Bronchial epithelial cell (primary cell): Measurements from ENCODE around the gene ARHGEF25. TPM values are rescaled to one million over a fixed set of nuclear protein-coding genes. Genes with fewer than 3 reads are reported as not detected.

Experiments
- DNase-seq: peaks from one replicate; pipeline ENCODE4 v3.0.0-alpha.2; 2010; ENCODE audit warnings: low read depth
- FAIRE-seq: peaks from 2 replicates; lab custom pipeline; 2011; peaks lifted over from hg19 to GRCh38; lab: Jason Lieb, UNC
- H3K27me3 ChIP-seq: 2 replicates; pipeline ENCODE4 v1.5.1; 2011; ENCODE audit warnings: low read length; ENCODE audit not compliant: control insufficient read depth, insufficient read depth
- H3K36me3 ChIP-seq: 2 replicates; pipeline ENCODE4 v1.5.1; 2011; ENCODE audit warnings: low read length; ENCODE audit not compliant: control insufficient read depth, insufficient read depth
- H3K4me3 ChIP-seq: 2 replicates; pipeline ENCODE4 v1.5.1; 2011; ENCODE audit warnings: mild to moderate bottlenecking, low read depth, low read length, control low read depth
- total RNA-seq: library from RNA; depleted of rRNA; stranded (reverse); fragments of >200 nt; gene quantifications from 2 replicates; pipeline ENCODE4 v1.2.1, GENCODE V29; 2014
- TF ChIP-seq, protein P1 (sequence below): IDR thresholded peaks from 2 replicates; pipeline ENCODE4 v1.5.1; 2011; ENCODE audit warnings: mild to moderate bottlenecking, moderate library complexity, low read length, control low read depth, inconsistent platforms; ENCODE audit not compliant: insufficient read depth, severe bottlenecking

The ARHGEF25 gene
- total RNA-seq, 1 donor from 2014 or later: 0.53 TPM

DNA sequence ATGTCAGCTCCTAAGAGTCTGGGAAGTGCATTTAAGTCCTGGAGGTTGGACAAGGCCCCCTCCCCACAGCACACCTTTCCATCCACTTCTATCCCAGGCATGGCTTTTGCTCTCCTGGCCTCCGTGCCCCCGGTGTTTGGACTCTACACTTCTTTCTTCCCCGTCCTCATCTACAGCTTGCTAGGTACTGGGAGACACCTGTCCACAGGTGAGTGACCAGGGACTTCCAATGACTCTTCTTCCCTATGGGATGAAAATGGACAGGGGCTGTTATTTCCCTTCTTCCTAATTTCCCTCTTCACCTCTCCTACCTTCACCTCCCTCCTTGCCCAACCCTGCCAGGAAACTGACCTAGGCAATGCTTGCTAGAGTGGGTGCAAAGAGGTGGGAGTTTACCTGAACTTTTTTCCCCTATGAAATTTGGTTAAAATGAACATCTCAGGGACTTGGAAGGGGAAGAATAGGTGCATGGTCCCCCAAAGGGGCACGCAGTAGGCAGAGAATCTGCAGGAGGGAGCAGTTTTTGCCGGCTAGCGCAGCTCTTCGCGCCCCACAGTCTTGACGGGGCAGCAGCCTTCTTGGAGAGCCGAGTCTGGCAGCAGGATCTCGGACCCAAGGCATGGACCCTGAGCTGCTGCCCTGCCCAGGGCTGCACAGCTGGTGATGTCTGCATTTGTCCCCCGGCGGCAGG is 9.2 kb downstream of the ARHGEF25 start:
- no peaks in the 10 kb centered on the region for H3K36me3 ChIP-seq
- H3K4me3 ChIP-seq: no peak overlapping the region
- no peak for FAIRE-seq
- TF ChIP-seq, protein P1, sequence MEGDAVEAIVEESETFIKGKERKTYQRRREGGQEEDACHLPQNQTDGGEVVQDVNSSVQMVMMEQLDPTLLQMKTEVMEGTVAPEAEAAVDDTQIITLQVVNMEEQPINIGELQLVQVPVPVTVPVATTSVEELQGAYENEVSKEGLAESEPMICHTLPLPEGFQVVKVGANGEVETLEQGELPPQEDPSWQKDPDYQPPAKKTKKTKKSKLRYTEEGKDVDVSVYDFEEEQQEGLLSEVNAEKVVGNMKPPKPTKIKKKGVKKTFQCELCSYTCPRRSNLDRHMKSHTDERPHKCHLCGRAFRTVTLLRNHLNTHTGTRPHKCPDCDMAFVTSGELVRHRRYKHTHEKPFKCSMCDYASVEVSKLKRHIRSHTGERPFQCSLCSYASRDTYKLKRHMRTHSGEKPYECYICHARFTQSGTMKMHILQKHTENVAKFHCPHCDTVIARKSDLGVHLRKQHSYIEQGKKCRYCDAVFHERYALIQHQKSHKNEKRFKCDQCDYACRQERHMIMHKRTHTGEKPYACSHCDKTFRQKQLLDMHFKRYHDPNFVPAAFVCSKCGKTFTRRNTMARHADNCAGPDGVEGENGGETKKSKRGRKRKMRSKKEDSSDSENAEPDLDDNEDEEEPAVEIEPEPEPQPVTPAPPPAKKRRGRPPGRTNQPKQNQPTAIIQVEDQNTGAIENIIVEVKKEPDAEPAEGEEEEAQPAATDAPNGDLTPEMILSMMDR: no peak
- DNase-seq: no peak
- H3K27me3 ChIP-seq: peaks cover 48% of the 10 kb centered on the region

DNA sequence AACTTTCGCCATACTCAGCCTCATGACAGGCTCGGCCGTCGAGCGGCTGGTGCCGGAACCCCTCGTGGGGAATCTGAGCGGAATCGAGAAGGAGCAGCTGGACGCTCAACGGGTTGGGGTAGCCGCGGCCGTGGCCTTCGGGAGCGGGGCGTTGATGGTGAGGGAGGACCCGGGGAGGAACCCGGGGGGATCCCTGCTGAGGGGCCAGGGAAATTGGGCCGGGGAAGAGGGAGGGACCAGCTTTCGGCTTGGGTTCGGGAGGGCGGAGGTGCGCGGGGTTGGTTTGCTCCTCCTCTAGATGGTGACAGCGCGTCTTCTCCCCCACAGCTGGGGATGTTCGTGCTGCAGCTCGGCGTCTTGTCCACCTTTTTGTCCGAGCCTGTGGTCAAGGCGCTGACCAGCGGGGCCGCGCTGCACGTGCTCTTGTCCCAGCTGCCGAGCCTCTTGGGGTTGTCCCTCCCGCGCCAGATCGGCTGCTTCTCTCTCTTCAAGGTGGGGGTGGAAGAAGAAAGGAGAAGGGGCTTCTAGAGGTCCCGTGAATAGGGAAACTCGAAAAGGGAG is 9.8 kb downstream of the ARHGEF25 start:
- TF ChIP-seq, protein P1: no peak

DNA sequence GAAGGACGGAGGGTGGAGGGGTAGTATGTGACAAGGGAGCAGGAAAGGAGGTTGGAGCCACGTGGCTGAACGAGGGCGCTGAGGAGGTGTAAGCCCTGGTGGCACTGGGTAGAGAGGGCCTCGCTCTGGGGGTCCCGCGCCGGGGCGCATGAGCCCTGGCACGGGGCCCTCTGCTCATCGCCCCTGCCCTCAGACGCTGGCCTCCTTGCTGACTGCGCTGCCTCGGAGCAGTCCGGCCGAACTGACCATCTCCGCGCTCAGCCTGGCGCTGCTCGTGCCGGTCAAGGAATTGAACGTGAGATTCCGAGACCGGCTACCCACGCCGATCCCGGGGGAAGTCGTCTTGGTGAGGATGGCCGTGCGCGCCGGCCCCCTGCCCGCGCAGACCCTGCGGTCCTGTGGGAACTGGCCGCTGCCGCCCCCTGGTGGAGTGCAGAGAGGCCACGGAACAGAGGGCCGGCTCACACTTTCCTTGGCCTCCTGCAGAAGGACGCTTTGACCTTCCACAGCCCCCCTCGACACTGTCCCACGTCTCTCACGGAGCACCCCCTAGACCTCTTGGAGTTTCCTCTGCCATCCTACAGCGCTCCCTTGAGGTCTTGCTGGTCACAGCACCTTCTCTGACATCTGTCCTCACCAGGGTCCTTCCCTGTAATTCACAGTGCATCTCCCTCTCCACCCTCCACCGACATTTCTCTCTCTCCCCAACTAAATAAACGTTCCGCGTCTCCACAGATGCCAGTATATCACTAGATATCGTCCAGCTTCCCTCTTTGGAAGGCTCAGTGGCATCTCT is 10.5 kb downstream of the ARHGEF25 start:
- TF ChIP-seq, protein P1: peak; percentile 96
- DNase-seq (no peak), FAIRE-seq (no peak)
- peaks cover 58% of the 10 kb centered on the region for H3K27me3 ChIP-seq
- no peaks in the 10 kb centered on the region for H3K36me3 ChIP-seq
- peak overlapping the region; percentile 19 for H3K4me3 ChIP-seq

More for the DNA sequence above, 9.8 kb downstream of the ARHGEF25 start:
- FAIRE-seq: no peak
- DNase-seq: no peak
- Histone ChIP-seq H3K27me3 (peaks cover 52% of the 10 kb centered on the region), H3K4me3 (no peak overlapping the region), H3K36me3 (no peaks in the 10 kb centered on the region)

DNA sequence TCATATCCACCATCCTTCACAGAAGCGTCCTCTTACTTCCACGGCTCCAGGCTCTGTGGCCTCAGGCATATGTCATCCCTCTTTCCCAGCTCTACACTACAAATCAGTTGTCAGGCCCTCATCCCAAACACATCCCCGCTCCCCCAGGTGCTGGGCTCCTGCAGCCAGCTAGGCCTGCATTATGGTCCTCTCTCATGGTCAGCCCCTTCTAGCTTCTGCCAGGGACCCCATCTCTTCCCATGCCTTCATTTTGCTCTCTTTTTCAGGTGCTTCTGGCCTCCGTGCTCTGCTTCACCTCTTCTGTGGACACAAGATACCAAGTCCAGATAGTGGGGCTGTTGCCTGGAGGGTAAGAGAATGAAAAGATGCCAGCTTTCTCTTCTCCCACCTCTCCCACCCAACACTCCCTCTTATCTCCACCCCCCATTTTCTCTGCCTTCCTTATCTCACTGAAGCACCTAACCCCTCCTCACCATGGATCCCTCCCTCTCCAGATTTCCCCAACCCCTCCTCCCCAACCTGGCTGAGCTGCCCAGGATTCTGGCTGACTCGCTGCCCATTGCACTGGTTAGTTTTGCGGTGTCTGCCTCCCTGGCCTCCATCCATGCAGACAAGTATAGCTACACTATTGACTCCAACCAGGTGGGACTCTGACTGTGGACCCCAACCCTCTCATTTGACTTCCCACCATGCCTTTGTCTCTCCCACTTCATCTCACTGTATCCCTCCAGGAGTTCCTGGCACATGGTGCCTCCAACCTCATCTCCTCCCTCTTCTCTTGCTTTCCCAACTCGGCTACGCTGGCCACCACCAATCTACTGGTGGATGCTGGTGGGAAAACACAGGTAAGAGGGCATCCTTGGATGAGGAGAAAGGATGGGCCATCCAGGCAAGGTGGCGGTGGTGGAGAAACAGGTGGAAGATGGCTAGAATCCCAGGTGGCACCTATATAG is 11.3 kb downstream of the ARHGEF25 start:
- TF ChIP-seq, protein P1: no peak
- no peak overlapping the region for H3K4me3 ChIP-seq
- no peak for FAIRE-seq
- DNase-seq: no peak
- no peaks in the 10 kb centered on the region for H3K36me3 ChIP-seq
- H3K27me3 ChIP-seq: peaks cover 64% of the 10 kb centered on the region

DNA sequence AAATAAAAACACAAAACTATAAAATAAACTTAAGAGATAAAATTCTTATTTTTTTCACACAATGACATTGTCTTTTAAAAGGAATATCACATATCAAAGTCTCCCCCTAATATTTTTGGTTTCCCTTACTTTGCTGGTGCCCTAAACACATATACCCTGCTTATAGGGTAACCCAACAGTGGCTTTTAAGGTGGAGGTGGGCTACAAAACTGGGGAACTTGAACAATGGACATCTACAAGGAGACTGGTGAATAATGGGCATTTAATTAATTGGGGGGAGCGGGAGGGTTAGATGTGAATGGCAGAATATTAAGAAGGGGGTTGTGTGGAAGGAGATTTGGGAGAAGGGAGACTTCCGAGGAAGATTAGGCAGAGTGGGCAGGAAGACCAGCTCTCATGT is 12.2 kb downstream of the ARHGEF25 start:
- no peaks in the 10 kb centered on the region for H3K36me3 ChIP-seq
- H3K27me3 ChIP-seq: peaks cover 72% of the 10 kb centered on the region
- DNase-seq (no peak), FAIRE-seq (no peak)
- TF ChIP-seq, protein P1: no peak
- no peak overlapping the region for H3K4me3 ChIP-seq
